ENCODE data around the gene ADAMTS7. TPM values are rescaled to one million over a fixed set of nuclear protein-coding genes. Genes with fewer than 3 reads are reported as not detected.

The ADAMTS7 gene
- total RNA-seq, 1 donor from 2014 or later: 7.2 TPM

Other genes with a start within 250 kb of the ADAMTS7 start
- 6.5 and 7.7 TPM in 2 replicates for gene CHRNA5, start 245.9 kb downstream of the ADAMTS7 start, total RNA-seq
- not detected in 2 replicates for gene CHRNA3, start 190.5 kb downstream of the ADAMTS7 start, total RNA-seq
- not detected in 2 replicates for gene CHRNB4, start 170.3 kb downstream of the ADAMTS7 start, total RNA-seq
- gene MORF4L1, start 61.4 kb upstream of the ADAMTS7 start, total RNA-seq: 293 and 302 TPM in 2 replicates
- gene CTSH, start 133.6 kb upstream of the ADAMTS7 start, total RNA-seq: 47.1 and 53.8 TPM in 2 replicates